Liver (tissue), 9 donors: ENCODE data around the gene DUSP16. TPM values are rescaled to one million over a fixed set of nuclear protein-coding genes. Genes with fewer than 3 reads are reported as not detected.

Experiments
- DNase-seq: peaks from one replicate; pipeline ENCODE4 v3.0.0-alpha.2; 2017; ENCODE audit warnings: low spot score
- H3K27ac ChIP-seq, 2 donors: one replicate each; pipeline ENCODE4 v1.7.0; 2013; ENCODE audit warnings: inconsistent platforms in 2 of 2, low read length in 2 of 2, control low read depth in 1 of 2, low read depth in 1 of 2, mild to moderate bottlenecking in 1 of 2
- H3K27me3 ChIP-seq, 4 donors: one replicate each; pipeline versions ENCODE4 v1.6.1 to v1.7.0; 2013; ENCODE audit warnings: low read length in 3 of 4, inconsistent platforms in 1 of 4, mild to moderate bottlenecking in 1 of 4, moderate library complexity in 1 of 4; ENCODE audit not compliant: control insufficient read depth in 4 of 4, insufficient read depth in 4 of 4
- H3K36me3 ChIP-seq, 4 donors: one replicate each; pipeline versions ENCODE4 v1.6.1 to v1.7.0; 2013; ENCODE audit warnings: low read length in 3 of 4, mild to moderate bottlenecking in 3 of 4, low read depth in 1 of 4, moderate library complexity in 1 of 4; ENCODE audit not compliant: control insufficient read depth in 4 of 4, insufficient read depth in 3 of 4
- H3K4me1 ChIP-seq, 4 donors: one replicate each; pipeline versions ENCODE4 v1.6.1 to v1.7.0; 2013; ENCODE audit warnings: low read length in 3 of 4, mild to moderate bottlenecking in 3 of 4, moderate library complexity in 1 of 4; ENCODE audit not compliant: control insufficient read depth in 4 of 4, insufficient read depth in 4 of 4
- H3K4me3 ChIP-seq, 3 donors: one replicate each; pipeline versions ENCODE4 v1.6.1 to v1.7.0; 2013; ENCODE audit warnings: low read length in 3 of 3, control low read depth in 1 of 3, low read depth in 1 of 3, mild to moderate bottlenecking in 1 of 3
- H3K9ac ChIP-seq, 2 donors: one replicate each; pipeline ENCODE4 v1.7.0; 2013; ENCODE audit warnings: low read length in 2 of 2, mild to moderate bottlenecking in 2 of 2, moderate library complexity in 2 of 2, control low read depth in 1 of 2, low read depth in 1 of 2
- H3K9me3 ChIP-seq, 4 donors: one replicate each; pipeline versions ENCODE4 v1.6.1 to v1.7.0; 2013; ENCODE audit warnings: low read length in 3 of 4; ENCODE audit not compliant: control insufficient read depth in 4 of 4
- ATF3 ChIP-seq: IDR thresholded peaks from 2 replicates; pipeline ENCODE4 v1.6.1; 2016; ENCODE audit warnings: antibody characterized with exemption
- CTCF ChIP-seq: fragments of 150-350 bp; IDR thresholded peaks from 2 replicates; pipeline ENCODE4 v1.5.1; 2017; ENCODE audit warnings: improper control_type of control experiment, low read depth, low read length; ENCODE audit not compliant: missing input control
- EGR1 ChIP-seq, 2 donors: IDR thresholded peaks; 2 replicates each; pipeline ENCODE4 v1.6.1; 2016 to 2018; ENCODE audit warnings: antibody characterized with exemption in 2 of 2, low read depth in 2 of 2
- FOXA1 ChIP-seq: IDR thresholded peaks from 2 replicates; pipeline ENCODE4 v1.6.1; 2016; ENCODE audit warnings: antibody characterized with exemption
- FOXA2 ChIP-seq: IDR thresholded peaks from 2 replicates; pipeline ENCODE4 v1.6.1; 2016; ENCODE audit warnings: antibody characterized with exemption
- GABPA ChIP-seq, 2 donors: IDR thresholded peaks in 1 of 2; conservative IDR thresholded peaks in 1 of 2; 2 replicates each; pipeline ENCODE4 v1.6.1; 2016; ENCODE audit warnings: antibody characterized with exemption in 2 of 2, mild to moderate bottlenecking in 1 of 2, moderate library complexity in 1 of 2
- HNF4A ChIP-seq, 2 donors: conservative IDR thresholded peaks; 2 replicates each; pipeline ENCODE4 v1.6.1; 2016; ENCODE audit warnings: antibody characterized with exemption in 2 of 2, mild to moderate bottlenecking in 2 of 2
- HNF4G ChIP-seq: IDR thresholded peaks from 2 replicates; pipeline ENCODE4 v1.6.1; 2016; ENCODE audit warnings: antibody characterized with exemption
- JUND ChIP-seq, 2 donors: IDR thresholded peaks; 2 replicates each; pipeline ENCODE4 v1.6.1; 2016; ENCODE audit warnings: antibody characterized with exemption in 2 of 2
- MAX ChIP-seq: IDR thresholded peaks from 2 replicates; pipeline ENCODE4 v1.6.1; 2016; ENCODE audit warnings: antibody characterized with exemption
- NR2F2 ChIP-seq: IDR thresholded peaks from 2 replicates; pipeline ENCODE4 v1.6.1; 2016; ENCODE audit warnings: antibody characterized with exemption
- RAD21 ChIP-seq, 2 donors: IDR thresholded peaks; 2 replicates each; pipeline ENCODE4 v1.6.1; 2016; ENCODE audit warnings: antibody characterized with exemption in 2 of 2, mild to moderate bottlenecking in 2 of 2
- REST ChIP-seq: IDR thresholded peaks from 2 replicates; pipeline ENCODE4 v1.6.1; 2016; ENCODE audit warnings: antibody characterized with exemption, mild to moderate bottlenecking
- RXRA ChIP-seq, 2 donors: IDR thresholded peaks; 2 replicates each; pipeline ENCODE4 v1.6.1; 2017 to 2018; ENCODE audit warnings: antibody characterized with exemption in 2 of 2, mild to moderate bottlenecking in 1 of 2
- SP1 ChIP-seq: IDR thresholded peaks from 2 replicates; pipeline ENCODE4 v1.6.1; 2018; ENCODE audit warnings: antibody characterized with exemption, mild to moderate bottlenecking
- TAF1 ChIP-seq: conservative IDR thresholded peaks from 2 replicates; pipeline ENCODE4 v1.6.1; 2016; ENCODE audit warnings: antibody characterized with exemption, mild to moderate bottlenecking
- YY1 ChIP-seq: IDR thresholded peaks from 2 replicates; pipeline ENCODE4 v1.6.1; 2016; ENCODE audit warnings: antibody characterized with exemption, mild to moderate bottlenecking
- ZBTB33 ChIP-seq: IDR thresholded peaks from 2 replicates; pipeline ENCODE4 v1.6.1; 2016; ENCODE audit warnings: antibody characterized with exemption
- WGBS: extraction: QIAGEN DNeasy Blood & Tissue Kit; methylation state at CpG from one replicate; pipeline ENCODE4 v1.1.7; 2013; 5-methylcytosine and 5-hydroxymethylcytosine counted together
- polyA plus RNA-seq, 2 donors: library from polyadenylated mRNA; stranded (reverse) in 1 of 2; unstranded in 1 of 2; fragments of 200-250 nt in 1 of 2; fragments of >200 nt in 1 of 2; fragmentation: Nextera tagmentation in 1 of 2; extraction: Ambion mirVana in 1 of 2; gene quantifications; one replicate each; pipeline versions ENCODE4 v1.2.1 to v1.2.3, GENCODE V29; 2013 to 2015
- total RNA-seq, 2 donors: library from RNA; depleted of rRNA; stranded (reverse); fragments of >200 nt; gene quantifications; one replicate each; pipeline ENCODE4 v1.2.3, GENCODE V29; 2014
- donor health status: healthy.
- donor health status: healthy.
- donor health status: healthy.
- donor health status: healthy.
- donor health status: healthy.

The DUSP16 gene
- total and polyA plus RNA-seq, 4 donors, result 7.8 to 56.4 (median 19.1) TPM

- WGBS, result 30% methylated on average over 5 of the region's 5 CpGs
- no peaks in the 10 kb centered on the region for H3K36me3 ChIP-seq
- H3K27me3 ChIP-seq, result no peaks in the 10 kb centered on the region
- no peak for TF ChIP-seq HNF4A (conservative IDR thresholded peaks at IDR 0.05)
- no peak for TF ChIP-seq NR2F2
- peak; percentile 60 for TF ChIP-seq YY1
- TF ChIP-seq FOXA2, result no peak
- TF ChIP-seq MAX, result peak; percentile 23
- TF ChIP-seq RXRA (IDR thresholded peaks at IDR 0.05), result peak; percentile 40 to 44
- no peak for TF ChIP-seq EGR1 (IDR thresholded peaks at IDR 0.05; ENCODE audit: low read depth in 2 of 2)
- peak; percentile 26 for TF ChIP-seq SP1
- no peak for TF ChIP-seq HNF4G
- no peak for TF ChIP-seq REST
- peak in 1 of 2 donors; percentile 33 for TF ChIP-seq RAD21 (IDR thresholded peaks at IDR 0.05)
- TF ChIP-seq ATF3, result no peak
- TF ChIP-seq ZBTB33, result peak; percentile 23
- no peak for TF ChIP-seq TAF1
- no peak for TF ChIP-seq GABPA (IDR thresholded peaks at IDR 0.05 in 1 of 2, conservative IDR thresholded peaks at IDR 0.05 in 1 of 2)
- no peak for TF ChIP-seq CTCF
- no peak for TF ChIP-seq FOXA1
- no peak for TF ChIP-seq JUND (IDR thresholded peaks at IDR 0.05)
- no peak overlapping the region for H3K9ac ChIP-seq
- peak overlapping the region; percentile 76 to 85 for H3K27ac ChIP-seq
- H3K9me3 ChIP-seq, result no peaks in the 10 kb centered on the region
- DNase-seq, result no peak
- no peak overlapping the region for H3K4me3 ChIP-seq
- H3K4me1 ChIP-seq, result peaks cover 8 to 26% (median 10%) of the 10 kb centered on the region in 4 donors
Observed at GRCh38 chr12:12443431-12443878, 119.2 kb downstream of the DUSP16 start.
